ENCODE measurements around the gene POLR3K. TPM values are rescaled to one million over a fixed set of nuclear protein-coding genes. Genes with fewer than 3 reads are reported as not detected.

The POLR3K gene
- polyA plus RNA-seq, 1 donor: 8.4 TPM

Other genes with a start within 250 kb of the POLR3K start
- 31.2 TPM for gene SNRNP25, start 220 bp upstream of the POLR3K start, polyA plus RNA-seq (ENCODE audit: insufficient read length)
- gene RHBDF1, start 19.0 kb upstream of the POLR3K start, polyA plus RNA-seq (ENCODE audit: insufficient read length): 47.2 TPM
- 29.8 TPM for gene MPG, start 24.6 kb upstream of the POLR3K start, polyA plus RNA-seq (ENCODE audit: insufficient read length)
- gene NPRL3, start 85.1 kb upstream of the POLR3K start, polyA plus RNA-seq (ENCODE audit: insufficient read length): 34.9 TPM
- 1.9 TPM for gene HBZ, start 99.0 kb upstream of the POLR3K start, polyA plus RNA-seq (ENCODE audit: insufficient read length)
- 9.6 TPM for gene HBM, start 112.4 kb upstream of the POLR3K start, polyA plus RNA-seq (ENCODE audit: insufficient read length)
- 1,686 TPM for gene HBA2, start 119.3 kb upstream of the POLR3K start, polyA plus RNA-seq (ENCODE audit: insufficient read length)
- gene HBA1, start 123.1 kb upstream of the POLR3K start, polyA plus RNA-seq (ENCODE audit: insufficient read length): 1,043 TPM
- 1.1 TPM for gene HBQ1, start 126.9 kb upstream of the POLR3K start, polyA plus RNA-seq (ENCODE audit: insufficient read length)
- 64.9 TPM for gene LUC7L, start 175.8 kb upstream of the POLR3K start, polyA plus RNA-seq (ENCODE audit: insufficient read length)
- gene FAM234A, start 181.2 kb upstream of the POLR3K start, polyA plus RNA-seq (ENCODE audit: insufficient read length): 44.0 TPM
- gene RGS11, start 222.3 kb upstream of the POLR3K start, polyA plus RNA-seq (ENCODE audit: insufficient read length): 1.6 TPM
- 0.92 TPM for gene ARHGDIG, start 227.0 kb upstream of the POLR3K start, polyA plus RNA-seq (ENCODE audit: insufficient read length)
- 0.77 TPM for gene PDIA2, start 229.6 kb upstream of the POLR3K start, polyA plus RNA-seq (ENCODE audit: insufficient read length)